HG02571 (cell line): ENCODE results near the gene ALK.

Source experiments
- ATAC-seq: cut with Tn5 transposase; IDR thresholded peaks from one replicate; pipeline ENCODE4 v1.9.1; 2021; ENCODE audit warnings: mild to moderate bottlenecking, moderate library complexity; ENCODE audit not compliant: unreplicated experiment

The ALK gene

DNA sequence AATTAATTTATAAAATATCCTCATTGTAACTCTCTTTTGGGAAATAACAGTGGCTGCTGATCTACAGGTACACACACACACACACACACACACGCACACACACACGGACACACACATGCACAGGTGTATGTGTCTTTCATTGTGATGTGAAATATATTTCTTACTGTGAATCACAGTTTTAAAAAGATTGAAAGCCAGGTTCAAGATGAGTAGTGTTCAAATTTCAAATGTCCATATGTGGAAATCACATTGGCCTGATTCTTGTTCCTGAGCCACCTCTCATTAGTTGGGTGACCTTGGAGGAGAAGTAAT is 372.4 kb downstream of the ALK start:
- no peak for ATAC-seq

DNA sequence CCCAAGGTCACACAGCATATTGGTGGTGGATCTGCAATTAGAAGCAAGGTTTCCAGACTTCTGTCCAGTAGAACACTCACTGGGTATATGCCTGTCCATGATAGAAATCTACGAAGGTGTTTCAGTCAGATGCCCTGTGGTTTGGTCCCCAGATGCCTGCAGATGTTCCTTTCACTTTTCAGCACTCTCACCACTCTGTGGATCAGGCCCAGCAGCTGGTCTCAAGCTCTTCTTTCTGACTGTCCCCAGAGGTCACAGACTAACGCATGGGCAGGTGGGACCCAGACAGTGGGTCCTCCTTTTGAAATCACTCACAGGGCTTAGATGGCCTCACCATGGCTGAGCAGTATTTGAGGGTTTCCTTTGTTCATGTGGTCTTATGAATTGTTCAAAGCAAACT is 376.5 kb downstream of the ALK start:
- no peak for ATAC-seq

DNA sequence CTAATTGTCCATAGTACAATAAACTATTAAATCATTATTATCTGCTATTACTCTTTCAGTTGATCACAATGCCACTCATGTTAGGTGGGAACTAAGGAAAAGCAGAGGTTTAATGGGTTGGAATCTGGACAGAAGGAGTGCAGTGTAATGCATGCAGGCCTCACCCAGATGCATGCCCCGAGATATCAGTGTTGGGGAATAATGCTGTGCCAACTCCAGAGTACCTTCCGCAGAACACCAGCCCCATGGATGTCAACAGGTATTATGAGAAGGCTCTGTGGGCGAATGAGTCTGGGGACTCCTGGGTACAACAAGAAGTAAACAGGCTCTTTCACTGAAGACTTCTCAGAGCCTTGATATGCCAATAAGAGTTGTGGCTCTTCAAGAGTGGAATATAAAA is 377.4 kb downstream of the ALK start:
- ATAC-seq = no peak

DNA sequence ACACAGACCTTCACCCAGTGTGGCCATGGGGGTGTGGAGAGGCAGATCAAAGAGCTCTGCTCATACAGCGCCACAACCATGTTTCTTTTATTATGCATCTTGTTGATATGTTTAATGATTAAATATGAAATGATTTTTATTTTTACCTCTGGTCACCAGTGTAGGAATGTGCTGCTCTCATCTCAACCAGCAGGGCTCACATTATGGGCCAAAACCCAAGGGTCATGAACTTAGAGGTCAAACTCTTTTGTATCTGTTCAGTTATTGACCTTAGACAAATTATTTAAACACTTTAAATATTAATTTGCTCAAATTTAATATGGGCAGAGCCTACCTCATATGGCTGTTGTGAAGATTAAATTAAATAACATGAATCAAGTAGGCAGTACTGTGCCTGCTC is 386.2 kb downstream of the ALK start:
- no peak for ATAC-seq

DNA sequence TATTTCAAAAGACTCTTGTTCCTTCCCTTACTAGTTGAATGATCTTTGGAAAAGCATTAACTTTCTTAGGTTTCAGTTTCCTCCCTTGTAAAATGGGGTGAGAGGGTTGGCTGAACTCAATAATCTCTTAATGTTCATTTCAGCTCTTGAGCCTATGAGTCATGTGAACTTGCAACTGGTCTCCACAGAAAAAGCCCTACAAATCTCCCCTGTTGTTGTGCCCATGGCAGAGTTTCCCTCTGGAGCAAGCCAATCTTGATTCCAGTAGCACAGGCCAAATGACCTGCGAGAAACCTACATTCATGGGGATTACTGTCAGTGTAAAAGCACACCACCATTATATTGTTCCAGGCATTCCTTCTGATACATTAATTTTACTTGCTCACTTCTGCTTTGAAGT is 388.9 kb downstream of the ALK start:
- ATAC-seq = no peak

DNA sequence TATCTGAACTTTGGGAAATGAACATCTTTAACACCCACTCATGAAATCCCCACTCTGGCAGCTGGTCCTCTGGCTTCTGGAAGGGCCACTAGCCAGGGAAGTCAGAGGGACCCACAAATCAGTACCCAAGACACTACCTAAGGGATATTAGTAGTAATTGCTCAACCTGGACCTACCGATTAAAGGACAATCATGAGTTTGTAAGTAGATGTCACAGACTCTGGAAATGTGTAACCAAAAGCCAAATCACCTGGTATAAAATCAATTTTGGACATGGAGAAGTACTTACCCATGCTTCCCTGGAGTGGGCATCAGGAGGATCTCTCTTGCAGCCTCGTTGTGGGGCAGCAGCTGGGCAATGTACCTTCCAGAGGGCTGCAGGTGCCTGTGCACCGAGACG is 389.8 kb downstream of the ALK start:
- no peak for ATAC-seq

DNA sequence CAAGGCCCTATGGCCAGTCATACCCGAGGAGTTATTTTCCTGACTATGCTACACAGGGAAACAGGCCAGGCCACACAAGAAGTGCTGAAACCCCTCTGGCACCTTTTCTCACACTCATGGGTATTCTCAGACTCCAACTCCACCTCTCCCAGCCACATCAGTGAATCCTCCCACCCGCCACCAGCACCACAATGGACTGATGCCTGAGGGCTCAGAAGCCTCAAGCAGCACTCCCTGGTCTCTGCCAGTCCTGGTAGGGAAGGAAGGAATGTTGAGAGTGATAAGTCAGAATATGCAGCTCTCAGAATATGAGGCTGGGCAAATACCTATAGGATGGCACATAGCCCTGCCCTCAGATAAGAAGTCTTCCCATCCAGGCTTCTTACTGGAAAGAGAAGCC is 391.1 kb downstream of the ALK start:
- no peak for ATAC-seq

DNA sequence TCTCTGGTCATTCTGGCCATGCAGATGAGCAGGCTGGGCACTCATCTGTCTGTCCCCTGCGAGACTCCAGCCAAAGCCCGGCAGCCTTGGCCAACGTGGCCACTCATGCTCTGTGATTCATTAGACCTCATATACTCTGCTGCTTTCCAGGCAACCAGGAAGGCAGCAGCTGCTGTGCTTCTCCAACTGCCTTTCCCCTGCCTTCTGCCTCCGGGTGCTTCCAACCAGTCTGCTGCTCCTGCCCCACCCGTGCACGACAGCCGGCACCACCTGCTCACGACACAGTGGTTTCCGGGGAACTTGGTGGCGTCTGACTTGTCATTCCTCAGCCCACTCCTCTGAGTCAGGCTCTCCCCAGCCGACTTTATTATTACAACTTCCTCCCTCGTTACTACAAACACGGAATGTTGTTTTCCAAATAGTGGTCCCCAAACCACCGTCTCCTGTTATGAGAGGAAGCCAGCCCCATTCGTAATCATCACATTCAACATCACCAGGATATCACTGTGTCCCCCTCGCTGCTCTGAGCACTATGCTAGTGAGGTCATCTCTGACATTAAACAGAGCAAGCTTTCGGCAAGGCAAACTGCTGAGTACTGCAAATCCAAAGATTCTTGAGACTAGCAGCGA is 392.4 kb downstream of the ALK start:
- ATAC-seq = no peak

DNA sequence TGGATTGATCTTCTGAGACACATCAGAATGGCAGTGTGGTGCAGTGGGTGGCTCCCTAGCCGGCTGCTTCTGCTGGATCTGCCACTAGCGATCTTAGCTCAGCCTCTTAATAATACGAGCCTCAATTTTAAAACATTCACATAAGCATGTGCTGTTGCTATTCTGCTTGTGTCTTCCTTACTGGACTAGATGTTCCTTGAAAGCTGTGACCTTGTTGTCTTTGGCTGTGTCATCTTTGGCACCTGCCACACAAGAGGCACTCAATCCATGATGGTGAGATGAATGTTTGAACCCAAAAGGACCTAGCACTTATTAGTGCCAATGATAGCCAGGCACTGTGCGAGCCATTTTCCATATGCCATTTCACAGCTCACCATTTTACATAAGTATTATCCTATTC is 393.0 kb downstream of the ALK start:
- no peak for ATAC-seq

DNA sequence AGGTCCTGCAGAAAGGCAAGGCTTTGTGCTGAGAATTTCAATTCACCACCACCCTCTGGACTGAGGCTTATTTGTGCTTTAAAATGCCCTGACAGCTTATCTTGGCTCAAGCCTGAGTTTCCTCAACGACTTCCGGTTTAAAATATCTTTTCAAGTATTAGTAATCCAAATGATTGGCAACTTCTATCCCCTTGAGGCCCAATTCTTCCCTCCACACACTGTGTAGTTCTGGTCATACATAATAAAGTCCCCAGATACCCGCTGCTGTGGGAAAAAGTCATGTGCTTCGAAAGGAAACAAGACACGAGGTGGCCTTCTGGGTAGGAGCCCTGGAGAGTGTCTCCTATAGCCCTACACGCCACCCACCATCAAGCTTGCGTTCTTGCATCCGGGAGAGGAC is 393.4 kb downstream of the ALK start:
- ATAC-seq = no peak

DNA sequence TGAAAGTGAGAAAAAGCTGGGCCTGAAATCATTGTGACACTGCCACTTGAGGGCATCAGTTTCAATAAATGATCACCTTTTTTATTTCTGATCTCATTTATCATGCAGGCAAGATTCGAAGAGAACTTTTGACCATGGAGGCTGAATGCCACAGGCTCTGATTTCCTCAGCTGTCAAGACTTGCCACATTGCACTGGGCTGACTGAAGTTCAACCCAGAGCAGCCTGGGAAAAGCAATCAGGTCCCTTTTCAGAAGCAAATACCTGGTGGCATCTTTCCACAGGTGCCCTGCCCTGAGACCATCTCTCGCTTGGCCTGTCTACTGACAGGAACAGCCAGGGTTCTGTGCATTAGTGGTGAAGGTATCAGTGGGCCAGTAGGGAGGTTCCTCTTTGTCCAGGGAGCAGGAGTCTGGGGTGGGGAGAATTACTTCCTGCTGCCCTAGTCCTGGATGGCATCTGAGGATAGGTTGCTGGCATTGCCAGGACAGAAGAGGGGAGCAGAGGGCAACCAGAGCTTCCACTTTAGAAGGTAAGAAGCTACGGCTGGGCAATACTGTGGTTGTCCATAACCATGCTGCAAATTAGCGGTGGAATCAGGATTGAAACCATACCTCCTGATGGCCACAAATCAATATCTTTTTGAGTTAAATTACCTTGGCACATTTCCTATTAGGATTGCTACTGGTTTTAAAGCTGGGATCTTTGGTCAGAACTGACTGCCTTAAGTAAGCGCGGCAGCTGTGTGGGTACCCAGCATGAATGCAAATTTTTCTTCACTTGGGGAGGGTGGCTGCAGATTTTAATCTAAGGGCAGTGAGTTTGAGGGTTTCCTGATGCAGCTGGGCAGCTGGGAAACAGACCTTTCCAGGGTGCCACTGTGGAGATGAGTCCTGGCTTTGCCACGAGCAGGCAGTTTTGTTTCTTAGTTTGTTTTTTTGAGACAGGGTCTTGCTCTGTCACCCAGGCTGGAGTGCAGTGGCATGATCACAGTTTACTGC is 394.5 kb downstream of the ALK start:
- ATAC-seq = no peak

DNA sequence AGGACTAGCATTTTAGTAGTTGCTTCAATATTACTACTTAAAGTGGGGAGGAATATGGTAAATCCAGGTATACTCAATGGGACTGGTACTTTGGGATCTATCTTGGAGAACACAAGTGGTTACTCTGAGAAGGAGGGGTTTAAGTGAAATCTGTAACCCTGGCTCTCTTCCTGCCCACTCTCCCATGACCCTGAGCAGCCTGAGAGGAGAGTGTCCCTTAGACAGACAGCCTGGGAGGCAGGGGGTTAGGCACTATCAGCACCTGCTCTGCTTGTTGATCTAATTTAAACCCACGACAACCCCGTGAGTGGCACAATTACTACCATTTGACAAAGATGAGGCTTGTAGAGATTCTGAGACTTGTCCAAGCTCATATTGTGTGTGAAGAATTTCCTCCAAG is 395.5 kb downstream of the ALK start:
- no peak for ATAC-seq

DNA sequence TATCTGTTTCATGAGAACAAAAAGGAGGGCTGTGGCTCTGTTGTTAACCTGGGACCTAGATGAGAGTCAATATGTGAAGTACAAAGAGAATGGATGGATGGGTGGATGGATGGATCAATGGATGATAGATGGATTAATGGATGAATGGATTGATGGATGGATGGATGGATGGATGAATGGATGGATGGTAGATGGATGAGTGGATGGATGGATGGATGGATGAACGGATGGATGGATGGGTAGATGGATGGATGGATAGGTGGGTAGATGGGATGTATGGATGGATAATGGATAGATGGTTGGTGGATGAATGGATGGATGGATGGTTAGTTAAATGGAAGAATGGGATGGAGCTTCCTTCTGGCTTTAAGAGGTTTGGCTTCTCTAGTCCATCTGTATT is 396.7 kb downstream of the ALK start:
- ATAC-seq = no peak

DNA sequence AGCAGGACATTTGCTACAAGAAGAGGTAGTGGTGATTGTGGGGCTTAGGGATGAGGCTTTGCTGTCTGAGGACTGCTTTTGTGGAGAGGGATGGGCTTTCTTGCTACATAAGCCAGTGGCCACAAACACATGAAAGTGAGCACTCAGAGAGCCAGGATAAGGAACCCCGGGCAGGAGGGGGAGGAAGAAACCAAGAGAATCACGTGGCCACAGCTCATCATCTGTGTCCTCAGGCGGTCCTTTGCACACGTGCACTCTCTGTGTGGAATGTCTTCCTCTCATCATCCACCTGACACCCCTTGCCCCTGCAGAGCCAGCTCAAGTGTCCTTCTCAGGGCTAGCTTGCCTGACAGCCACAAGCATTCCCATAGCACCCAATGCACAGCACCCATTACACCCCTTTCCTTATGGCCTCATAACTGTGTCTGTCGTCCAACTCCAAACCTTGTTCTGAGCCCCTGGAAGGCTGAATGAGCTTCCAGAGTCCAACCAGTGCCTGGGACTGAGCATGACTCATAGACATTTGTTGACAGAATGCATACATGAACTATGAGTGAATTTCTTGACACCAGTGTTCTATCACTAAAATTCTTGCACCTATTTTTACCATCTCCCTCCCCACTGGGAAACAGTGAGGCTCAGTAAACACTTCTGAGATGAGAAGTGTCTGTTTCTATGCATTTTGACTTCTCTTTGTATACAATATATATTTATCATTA is 398.3 kb downstream of the ALK start:
- ATAC-seq = no peak

DNA sequence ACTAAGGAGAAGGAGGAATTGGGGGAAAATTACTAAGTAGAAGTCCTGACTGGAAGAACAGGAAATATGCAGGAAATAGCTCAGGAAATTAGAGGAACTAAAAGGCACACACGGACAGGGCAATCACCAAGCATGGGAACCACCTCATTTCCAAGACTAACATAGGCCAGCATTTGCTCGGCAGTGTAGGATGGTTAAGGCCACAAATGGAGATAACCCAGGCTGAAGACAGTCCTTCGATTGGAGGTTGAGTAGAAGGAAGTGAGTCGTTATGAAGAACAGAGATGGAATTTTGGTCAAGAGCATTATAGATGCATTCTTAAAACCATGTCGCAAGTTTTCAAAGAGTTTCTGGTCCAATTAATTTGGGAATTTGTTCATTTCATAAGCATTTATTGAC is 401.4 kb downstream of the ALK start:
- no peak for ATAC-seq

DNA sequence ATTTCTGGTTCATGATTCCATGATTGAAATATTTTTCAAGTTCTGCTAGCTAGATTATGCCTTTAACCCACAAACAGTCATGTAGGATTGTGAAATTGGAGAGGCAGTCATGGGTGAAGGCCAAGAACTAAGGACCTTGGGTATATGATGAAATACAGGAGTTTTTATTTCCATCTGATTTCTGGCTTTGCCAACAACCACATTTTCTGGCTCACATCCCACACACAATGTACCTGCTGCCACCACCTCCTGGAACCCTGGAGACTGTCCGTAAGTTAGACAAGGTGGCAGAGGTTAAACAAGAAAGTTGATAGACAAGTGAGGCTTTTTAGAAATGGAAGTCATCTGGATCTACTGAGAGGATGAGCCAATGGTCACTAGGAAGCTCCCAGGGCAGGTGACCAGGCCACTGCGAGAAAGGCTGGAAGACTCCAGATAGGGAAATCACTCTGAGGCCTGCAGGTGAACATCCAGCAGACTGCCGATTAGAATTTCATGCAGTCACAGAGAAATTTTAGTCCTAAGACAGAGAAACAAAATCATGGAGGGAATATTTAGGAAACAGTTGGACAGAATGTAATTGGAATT is 402.0 kb downstream of the ALK start:
- ATAC-seq = no peak

DNA sequence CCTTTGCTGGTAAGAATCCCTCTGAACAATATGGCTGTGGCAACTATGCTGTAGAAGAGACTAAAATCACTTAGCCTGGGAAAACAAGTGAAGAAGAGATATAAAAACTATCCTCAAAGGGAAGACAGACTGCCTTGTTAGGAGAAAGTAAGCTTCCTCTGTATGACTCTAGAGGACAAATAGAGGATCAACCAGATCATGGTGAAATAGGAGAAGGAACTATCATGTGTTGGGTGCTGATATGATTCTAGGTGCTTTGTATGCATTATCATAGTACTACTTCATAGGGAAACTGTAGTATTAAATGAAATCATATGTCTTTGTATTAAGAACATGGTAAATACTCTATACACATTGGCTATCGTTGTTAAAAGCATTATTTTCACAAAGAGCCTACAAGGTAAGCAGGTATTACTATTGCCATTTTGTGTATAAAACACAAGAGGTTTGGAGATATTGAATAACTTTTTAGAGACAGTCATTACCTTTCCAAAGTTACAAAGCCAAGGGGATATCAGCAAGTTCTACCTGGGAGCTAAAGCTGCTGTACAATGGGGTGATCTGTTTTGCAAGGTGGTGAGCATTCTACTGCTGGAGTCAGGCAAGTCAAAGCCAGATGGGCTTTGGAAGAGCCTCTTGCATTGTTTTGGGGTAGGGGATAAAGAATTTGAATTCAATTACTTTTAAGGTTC is 402.6 kb downstream of the ALK start:
- no peak for ATAC-seq

DNA sequence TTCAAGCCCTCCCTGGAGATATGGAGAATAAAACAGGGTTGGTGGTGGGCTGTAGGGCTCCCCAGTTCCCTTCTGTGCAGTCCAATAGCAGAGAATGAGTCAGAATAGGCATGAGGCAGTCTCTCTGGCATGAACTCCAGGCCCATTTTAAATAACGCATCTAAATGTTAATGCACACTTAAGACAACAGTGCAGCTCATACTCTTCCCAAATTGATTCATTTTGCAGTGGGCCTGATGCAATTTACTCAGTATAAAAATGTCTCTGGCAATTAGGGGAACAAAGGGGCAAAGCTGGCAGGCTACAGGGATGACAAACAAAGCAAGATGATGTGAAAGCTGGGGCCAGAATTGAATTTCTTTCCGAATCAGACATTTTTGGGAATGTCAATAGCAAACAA is 403.4 kb downstream of the ALK start:
- ATAC-seq = no peak

DNA sequence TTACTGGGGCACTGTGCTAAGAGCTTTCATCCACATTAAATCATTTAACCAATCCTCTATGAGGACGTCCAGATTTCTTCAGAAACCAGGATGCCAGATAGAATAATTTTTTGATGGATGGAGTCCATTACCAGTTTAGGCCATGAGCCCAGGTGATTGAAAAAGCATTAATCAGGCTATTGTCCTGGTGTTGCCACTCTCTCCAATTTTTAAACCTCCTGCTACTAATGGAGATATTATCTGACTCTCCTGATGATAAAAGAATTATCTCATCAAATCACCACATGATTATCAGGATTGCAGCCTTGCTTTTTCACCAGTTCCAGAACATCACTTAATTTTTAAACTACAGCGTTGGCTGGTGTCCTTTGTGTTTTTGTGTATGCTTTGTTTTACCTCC is 404.0 kb downstream of the ALK start:
- ATAC-seq = no peak

DNA sequence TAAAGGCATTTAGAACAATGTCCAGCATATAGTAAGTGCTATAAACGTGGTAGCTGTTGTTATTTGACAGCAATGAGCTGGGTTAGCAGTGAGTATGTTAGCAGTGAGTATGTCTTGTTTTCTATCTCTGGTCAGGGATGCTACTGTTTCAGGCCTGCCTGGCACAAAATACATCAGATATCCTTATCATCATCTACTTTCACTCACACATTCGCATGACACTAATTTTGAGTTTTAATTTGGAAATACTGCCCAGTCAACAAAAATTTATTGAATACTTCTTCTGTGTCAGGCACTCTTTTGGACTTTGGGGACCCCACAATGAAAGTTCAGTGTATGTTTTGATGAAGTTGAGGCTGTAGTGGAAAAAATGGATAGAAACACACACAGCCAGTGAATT is 404.6 kb downstream of the ALK start:
- ATAC-seq = no peak

DNA sequence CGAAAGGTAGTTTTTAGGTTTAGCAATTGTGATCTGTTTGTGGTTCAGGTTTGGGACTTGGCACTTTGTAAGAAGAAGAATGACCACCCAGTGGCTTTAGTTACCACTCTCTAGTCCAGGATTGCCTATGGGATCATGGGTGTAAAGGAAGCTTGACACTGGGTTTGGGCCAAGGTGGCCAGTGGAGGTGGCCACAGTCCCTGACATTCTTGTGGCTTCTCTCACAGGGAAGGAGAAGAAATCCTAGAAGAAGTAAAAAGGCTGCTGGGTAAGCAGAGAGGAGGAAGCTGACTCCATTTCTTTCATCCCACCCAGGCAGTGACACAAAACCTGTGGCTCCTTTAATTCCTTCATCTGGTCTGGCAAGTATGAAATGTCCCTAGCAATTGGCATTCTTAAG is 411.5 kb downstream of the ALK start:
- no peak for ATAC-seq
